Neural progenitor cell (in vitro differentiated cells): ENCODE measurements around the gene CRACR2B.

Experiments
- CTCF ChIP-seq: fragments of 200-600 bp; sonication (generic); IDR thresholded peaks from 2 replicates; pipeline ENCODE4 v1.5.1; 2017; ENCODE audit warnings: antibody characterized with exemption, mild to moderate bottlenecking
- EZH2phosphoT487 ChIP-seq: fragments of 200-600 bp; sonication (generic); IDR thresholded peaks from 2 replicates; pipeline ENCODE4 v1.6.1; 2017; ENCODE audit warnings: antibody characterized with exemption

- TF ChIP-seq EZH2phosphoT487 = no peak
- TF ChIP-seq CTCF = no peak
These were observed 48.1 kb downstream of the CRACR2B start for GRCh38 chr11:875769-876301.
